Left renal cortex interstitium (tissue), 4 donors: Measurements from ENCODE around the gene BCL11B. TPM values are rescaled to one million over a fixed set of nuclear protein-coding genes. Genes with fewer than 3 reads are reported as not detected.

Source experiments
- DNase-seq, 4 donors: peaks; one replicate each; pipeline ENCODE4 v3.0.0-alpha.2; 2013; ENCODE audit warnings: low read depth in 4 of 4, low spot score in 2 of 4, missing footprints in 1 of 4
- polyA plus RNA-seq, 4 donors: library from polyadenylated mRNA; unstranded; fragments of 120-200 nt; gene quantifications; one replicate each; pipeline ENCODE4 v1.2.1, GENCODE V29; 2013; ENCODE audit not compliant: insufficient read length in 4 of 4

The BCL11B gene
- polyA plus RNA-seq, 4 donors = 1.7 to 2.9 (median 2.4) TPM

- no peak for DNase-seq
Observed at GRCh38 chr14:99125616-99126431, 146.2 kb downstream of the BCL11B start.

GRCh38 chr14:99125113-99125512 is 146.9 kb downstream of the BCL11B start:
- no peak for DNase-seq

- DNase-seq = no peak
Observed at GRCh38 chr14:99124482-99125105, 147.4 kb downstream of the BCL11B start.

- DNase-seq = no peak
Observed at GRCh38 chr14:99123208-99123870, 148.7 kb downstream of the BCL11B start.

DNA sequence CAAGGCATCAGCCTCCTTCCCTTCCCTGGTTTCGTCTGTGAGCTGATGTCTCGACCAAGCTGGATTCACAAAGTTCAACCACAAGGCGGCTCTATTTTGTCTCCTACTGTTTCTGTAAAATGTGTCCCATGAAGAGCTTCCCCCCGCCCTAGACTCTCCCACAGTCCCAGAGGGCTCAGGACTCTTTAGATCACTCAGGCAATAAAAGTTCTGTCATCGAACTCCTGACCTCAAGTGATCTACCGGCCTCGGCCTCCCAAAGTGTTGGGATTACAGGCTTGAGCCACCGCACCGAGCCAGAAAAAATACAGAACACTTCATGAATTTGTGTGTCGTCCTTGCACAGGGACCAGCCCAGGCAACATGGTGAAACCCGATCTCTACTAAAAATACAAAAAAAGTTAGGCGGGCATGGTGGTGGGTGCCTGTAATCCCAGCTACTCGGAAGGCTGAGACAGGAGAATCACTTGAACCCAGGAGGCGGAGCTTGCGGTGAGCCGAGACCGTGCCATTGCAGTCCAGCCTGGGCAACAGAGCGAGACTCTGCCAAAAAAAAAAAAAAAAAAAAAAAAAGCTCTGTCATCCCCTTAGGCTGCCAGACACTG is 149.4 kb downstream of the BCL11B start:
- DNase-seq = no peak

- DNase-seq = no peak
Observed at GRCh38 chr14:99121319-99121875, 150.6 kb downstream of the BCL11B start.

DNA sequence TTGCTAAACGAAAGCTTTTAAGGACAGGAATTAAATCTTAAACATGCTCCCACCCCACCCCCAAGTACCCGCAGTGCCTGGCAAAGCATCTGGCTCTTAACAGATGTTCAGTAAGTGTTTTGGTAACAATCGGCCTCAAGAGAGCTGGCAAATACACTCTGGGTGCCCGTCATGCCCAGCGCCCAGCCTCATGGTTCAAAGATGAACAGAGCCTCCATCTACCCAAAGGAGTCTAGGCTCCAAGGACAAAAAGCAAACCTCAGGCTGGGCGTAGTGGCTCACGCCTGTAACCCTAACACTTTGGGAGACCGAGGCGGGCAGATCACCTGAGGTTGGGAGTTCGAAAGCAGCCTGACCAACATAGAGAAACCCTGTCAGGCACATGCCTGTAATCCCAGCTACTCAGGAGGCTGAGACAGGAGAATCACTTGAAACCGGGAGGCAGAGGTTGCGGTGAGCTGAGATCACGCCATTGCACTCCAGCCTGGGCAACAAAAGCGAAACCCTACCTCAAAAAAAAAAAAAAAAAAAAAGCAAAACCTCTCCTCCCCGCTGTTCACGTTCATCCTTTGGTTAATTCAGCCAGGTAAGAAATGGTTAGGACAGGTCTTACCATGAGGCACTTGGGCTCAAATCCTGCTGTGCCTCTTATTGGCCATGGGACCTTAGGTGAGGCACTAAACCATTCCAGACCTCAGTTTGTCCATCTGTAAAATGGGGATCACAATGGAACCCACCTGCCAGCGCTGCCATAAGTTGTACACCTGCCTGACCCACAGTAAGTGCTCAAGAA is 151.3 kb downstream of the BCL11B start:
- DNase-seq = no peak

DNA sequence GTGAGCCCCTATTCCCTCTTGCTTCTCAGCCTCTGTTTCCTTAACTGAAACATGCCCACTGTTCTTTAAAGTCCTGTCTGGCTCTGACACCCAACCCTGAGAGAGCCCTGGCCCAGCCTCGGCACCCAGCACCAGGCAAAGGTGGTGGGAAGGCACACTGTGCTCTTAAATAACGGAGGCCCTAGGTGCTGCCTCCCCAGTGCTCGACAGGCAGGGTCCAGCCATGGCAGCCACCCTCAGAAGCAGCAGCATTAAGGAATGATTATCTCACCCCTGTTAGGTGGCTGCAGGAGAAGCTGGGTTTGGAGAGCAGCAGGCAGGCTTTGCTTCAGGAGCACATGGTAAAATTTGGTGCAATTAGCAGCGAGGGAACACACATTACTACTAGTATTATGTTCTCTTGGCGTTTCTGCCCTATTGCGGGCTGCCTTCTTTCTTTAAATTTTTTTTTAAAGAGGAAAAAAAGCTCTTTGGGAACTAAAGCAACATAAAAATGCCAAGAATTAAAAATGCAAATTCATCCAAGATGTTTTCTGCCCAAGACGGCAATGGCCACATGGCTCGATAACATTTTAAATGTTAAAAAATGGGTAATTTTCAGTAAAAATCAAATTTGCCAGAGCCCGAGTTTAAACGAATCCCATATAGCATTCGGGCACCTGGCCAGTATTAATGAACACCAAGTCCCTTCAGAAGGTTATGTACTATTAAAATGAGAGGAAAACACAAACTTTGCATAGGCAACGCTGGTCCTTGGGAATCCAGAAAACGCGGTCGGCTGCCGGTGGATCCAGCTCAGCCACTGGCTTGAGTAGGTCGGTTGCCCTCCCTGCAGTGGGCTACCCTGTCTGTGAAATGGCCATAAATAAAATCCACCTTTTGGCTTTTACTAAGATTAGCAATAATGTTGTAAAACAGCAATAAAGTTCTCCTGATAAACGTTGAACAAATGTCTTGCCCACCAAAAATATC is 152.2 kb downstream of the BCL11B start:
- no peak for DNase-seq

Other genes starting within 250 kb of the BCL11B start
- gene SETD3, start 208.7 kb upstream of the BCL11B start, polyA plus RNA-seq = 10 to 100 TPM; 57.5 to 69.1 (median 63.2) TPM
- 10 to 100 TPM; 42.6 to 49.0 (median 45.6) TPM for gene CCNK, start 209.2 kb upstream of the BCL11B start, polyA plus RNA-seq